RWPE2 (cell line): Measurements from ENCODE around the gene RGS8.

Experiments used
- ATAC-seq: fragments of 200-7000 bp; cut with Tn5 transposase; 3 replicates; pipeline ENCODE4 v1.9.1; 2021; ENCODE audit warnings: low read depth
- DNase-seq: peaks from one replicate; pipeline ENCODE4 v3.0.0-alpha.2; 2020; ENCODE audit warnings: low spot score
- H3K27ac ChIP-seq: fragments of 450-650 bp; 2 replicates; pipeline ENCODE4 v1.5.1; 2017; ENCODE audit warnings: mild to moderate bottlenecking; ENCODE audit not compliant: poor library complexity, severe bottlenecking
- H3K27me3 ChIP-seq: fragments of 250-450 bp; sonication (Bioruptor Pico); 2 replicates; pipeline ENCODE4 v1.5.1; 2021; ENCODE audit warnings: mild to moderate bottlenecking, moderate library complexity; ENCODE audit not compliant: insufficient read depth, poor library complexity, severe bottlenecking
- H3K36me3 ChIP-seq: fragments of 250-450 bp; sonication (Bioruptor Pico); 2 replicates; pipeline ENCODE4 v1.5.1; 2020; ENCODE audit warnings: low read depth, mild to moderate bottlenecking, moderate library complexity
- H3K4me1 ChIP-seq: fragments of 250-450 bp; sonication (Bioruptor Pico); 2 replicates; pipeline ENCODE4 v1.5.1; 2021; ENCODE audit warnings: mild to moderate bottlenecking, moderate library complexity; ENCODE audit not compliant: insufficient read depth, poor library complexity, severe bottlenecking
- H3K4me3 ChIP-seq: fragments of 250-450 bp; sonication (Bioruptor Pico); 2 replicates; pipeline ENCODE4 v1.5.1; 2021; ENCODE audit warnings: mild to moderate bottlenecking, moderate library complexity; ENCODE audit not compliant: severe bottlenecking
- H3K9me3 ChIP-seq: fragments of 250-450 bp; sonication (Bioruptor Pico); 2 replicates; pipeline ENCODE4 v1.5.1; 2021; ENCODE audit warnings: mild to moderate bottlenecking, moderate library complexity; ENCODE audit not compliant: severe bottlenecking
- TF ChIP-seq, protein P1 (sequence below): fragments of 450-650 bp; IDR thresholded peaks from one replicate; pipeline ENCODE4 v1.5.1; 2017; ENCODE audit warnings: mild to moderate bottlenecking, moderate library complexity; ENCODE audit not compliant: poor library complexity, severe bottlenecking

Gene RGS8

DNA sequence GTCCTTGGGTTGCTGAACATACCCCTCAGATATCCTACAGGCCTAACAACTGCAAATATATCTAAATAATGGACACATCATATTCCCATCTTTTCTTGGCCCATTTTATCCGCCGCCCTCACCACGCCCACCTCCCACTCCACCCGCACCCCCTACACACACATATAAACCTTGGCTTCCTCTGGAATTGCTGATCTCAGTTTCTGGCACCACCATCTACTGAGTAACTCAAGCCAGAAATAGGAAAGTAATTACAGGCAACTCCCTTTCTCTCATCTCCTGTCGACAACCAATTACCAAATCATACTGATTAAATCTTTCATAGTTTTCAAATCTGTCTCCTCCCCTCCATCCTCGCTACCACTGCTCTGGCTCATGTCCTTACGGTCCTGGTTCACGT, 4.7 kb downstream of the RGS8 start:
- TF ChIP-seq, protein P1, sequence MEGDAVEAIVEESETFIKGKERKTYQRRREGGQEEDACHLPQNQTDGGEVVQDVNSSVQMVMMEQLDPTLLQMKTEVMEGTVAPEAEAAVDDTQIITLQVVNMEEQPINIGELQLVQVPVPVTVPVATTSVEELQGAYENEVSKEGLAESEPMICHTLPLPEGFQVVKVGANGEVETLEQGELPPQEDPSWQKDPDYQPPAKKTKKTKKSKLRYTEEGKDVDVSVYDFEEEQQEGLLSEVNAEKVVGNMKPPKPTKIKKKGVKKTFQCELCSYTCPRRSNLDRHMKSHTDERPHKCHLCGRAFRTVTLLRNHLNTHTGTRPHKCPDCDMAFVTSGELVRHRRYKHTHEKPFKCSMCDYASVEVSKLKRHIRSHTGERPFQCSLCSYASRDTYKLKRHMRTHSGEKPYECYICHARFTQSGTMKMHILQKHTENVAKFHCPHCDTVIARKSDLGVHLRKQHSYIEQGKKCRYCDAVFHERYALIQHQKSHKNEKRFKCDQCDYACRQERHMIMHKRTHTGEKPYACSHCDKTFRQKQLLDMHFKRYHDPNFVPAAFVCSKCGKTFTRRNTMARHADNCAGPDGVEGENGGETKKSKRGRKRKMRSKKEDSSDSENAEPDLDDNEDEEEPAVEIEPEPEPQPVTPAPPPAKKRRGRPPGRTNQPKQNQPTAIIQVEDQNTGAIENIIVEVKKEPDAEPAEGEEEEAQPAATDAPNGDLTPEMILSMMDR = no peak
- no peaks in the 10 kb centered on the region for H3K36me3 ChIP-seq
- H3K9me3 ChIP-seq = no peaks in the 10 kb centered on the region
- ATAC-seq = no peak
- H3K27ac ChIP-seq = no peak overlapping the region
- no peak for DNase-seq
- no peak overlapping the region for H3K4me3 ChIP-seq
- no peaks in the 10 kb centered on the region for H3K27me3 ChIP-seq
- peaks cover 15% of the 10 kb centered on the region for H3K4me1 ChIP-seq

DNA sequence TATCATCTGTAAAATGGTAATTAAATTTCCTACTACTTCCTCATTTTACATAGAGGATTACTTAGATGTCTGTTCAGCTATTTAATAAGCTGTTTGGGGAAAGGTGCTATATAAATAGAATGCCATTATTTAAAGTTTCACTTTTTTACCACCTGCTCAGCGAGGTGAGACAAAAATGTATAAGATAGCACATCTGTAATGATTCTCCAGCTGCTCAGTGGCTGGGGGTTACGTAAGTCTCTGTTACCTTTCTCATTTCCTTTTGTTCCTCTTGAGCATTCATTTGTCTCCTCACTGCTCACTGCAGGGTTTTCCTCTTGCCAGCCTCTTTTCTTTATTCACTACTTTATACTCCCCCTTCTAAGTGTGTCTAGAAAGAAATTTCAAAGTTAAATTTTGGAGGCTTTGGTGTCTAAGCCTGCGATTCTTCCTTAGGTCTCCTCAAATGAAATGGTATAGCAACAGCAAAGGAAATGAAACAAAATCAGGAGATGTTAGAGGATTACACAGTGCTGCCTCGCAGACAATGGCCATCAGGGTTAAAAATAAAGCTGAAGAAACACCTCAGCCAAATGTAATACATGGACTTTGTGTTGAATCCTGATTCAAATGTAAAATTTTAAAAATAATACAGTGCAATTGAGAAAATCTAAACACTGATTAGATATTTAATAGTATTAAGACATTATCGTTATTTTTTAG, 6.8 kb downstream of the RGS8 start:
- Histone ChIP-seq H3K36me3 (no peaks in the 10 kb centered on the region), H3K4me1 (peaks cover 15% of the 10 kb centered on the region), H3K9me3 (no peaks in the 10 kb centered on the region), H3K4me3 (no peak overlapping the region), H3K27me3 (no peaks in the 10 kb centered on the region), H3K27ac (no peak overlapping the region)
- TF ChIP-seq, protein P1 = no peak
- DNase-seq (no peak), ATAC-seq (no peak)

DNA sequence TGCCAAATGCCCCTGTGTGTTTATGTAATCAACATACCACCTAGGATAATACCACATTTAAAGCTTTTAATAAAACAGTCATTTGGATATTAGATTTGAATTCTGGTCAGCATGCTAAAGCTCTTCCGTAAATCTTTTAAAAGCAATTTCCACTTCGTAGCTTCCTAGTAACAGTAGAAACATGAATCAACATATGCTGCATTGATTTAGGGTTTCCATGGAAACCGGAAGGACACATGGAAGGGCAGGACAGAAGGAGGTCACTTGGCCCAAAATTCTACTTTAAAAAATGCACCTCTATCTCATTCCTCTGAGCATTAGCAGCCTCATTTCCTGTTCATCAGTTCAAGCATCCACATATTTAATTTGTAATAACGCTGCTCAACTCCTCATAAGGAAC, 8.1 kb downstream of the RGS8 start:
- H3K27me3 ChIP-seq = no peaks in the 10 kb centered on the region
- H3K4me3 ChIP-seq = no peak overlapping the region
- no peak for ATAC-seq
- H3K36me3 ChIP-seq = no peaks in the 10 kb centered on the region
- peaks cover 14% of the 10 kb centered on the region for H3K4me1 ChIP-seq
- H3K27ac ChIP-seq = no peak overlapping the region
- TF ChIP-seq, protein P1 = no peak
- no peaks in the 10 kb centered on the region for H3K9me3 ChIP-seq
- no peak for DNase-seq

DNA sequence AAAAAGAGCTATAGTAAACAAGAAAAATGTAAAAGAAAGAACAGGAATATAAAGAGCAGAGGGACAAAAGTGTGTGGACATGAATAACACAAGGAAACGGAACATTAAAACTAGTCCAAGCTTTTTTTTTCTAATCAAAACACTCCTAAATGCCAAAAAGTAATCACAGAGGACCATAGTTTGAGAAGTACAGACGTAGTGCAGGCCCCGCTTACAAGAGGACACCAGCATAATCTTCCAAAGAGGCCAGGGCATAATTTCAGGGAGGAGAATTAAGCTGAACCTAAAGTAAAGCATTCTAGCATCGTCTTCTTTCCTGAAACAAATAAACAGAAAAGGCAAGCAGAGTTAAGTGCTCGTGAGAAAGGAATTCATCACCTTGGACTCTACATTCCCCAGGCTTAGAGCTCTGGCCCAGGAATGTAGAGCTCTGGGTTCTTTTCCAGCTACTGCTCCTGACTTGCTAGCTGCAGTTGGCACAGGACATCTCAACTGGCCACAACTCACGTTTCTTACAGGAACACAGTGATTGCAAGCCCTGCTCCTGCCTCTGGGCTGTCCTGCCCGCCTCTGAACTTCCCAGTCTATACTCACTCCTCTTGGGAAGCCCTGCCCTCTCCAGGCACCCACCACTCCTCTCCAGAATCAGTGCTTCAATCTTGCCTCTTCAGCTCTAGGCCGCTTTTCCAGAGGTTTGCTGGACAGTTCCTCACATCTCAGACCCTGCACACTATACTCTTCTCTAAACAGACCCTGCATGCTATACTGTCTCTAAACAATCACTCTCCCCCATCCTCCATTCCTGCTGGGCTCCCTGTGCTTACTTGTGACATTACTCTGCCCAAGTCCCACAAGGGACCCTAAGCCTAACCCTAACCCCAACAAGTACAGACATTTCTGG, 9.8 kb downstream of the RGS8 start:
- DNase-seq = no peak
- TF ChIP-seq, protein P1 = no peak

More for the DNA sequence above, 9.8 kb downstream of the RGS8 start:
- Histone ChIP-seq H3K9me3 (no peaks in the 10 kb centered on the region), H3K4me3 (no peak overlapping the region), H3K27me3 (no peaks in the 10 kb centered on the region), H3K4me1 (no peaks in the 10 kb centered on the region), H3K27ac (no peak overlapping the region), H3K36me3 (no peaks in the 10 kb centered on the region)
- ATAC-seq = peak; percentile 41
